Measurements from ENCODE around the gene ZNF195.
"Not testable (repeated sequence)": the region's sequence is repeated elsewhere in the genome, so short reads cannot be mapped to it uniquely, and the experiment has no call there.

The ZNF195 gene

DNA sequence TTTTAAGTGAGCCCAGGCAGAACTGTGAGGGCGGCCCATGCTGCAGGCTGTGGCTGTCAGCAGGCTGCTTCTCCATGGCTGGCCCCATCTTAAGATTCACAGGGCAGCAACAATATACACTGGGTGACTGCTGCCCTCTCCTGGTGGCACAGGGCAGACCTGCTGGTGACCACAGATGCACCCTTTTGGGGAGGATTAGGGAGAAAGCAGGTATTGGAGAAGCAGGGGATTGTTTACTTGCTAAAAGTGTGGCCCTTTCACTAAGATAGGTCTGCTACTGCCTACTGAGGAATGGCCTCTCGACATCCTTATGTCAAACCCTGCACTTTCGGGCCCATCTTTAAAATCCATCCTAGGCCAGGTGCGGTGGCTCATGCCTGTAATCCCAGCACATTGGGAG is 38.1 kb upstream of the ZNF195 start:
- H3K36me3 ChIP-seq (ENCODE audit: low read depth); DNase-seq (ENCODE audit: low spot score); H3K9me3 ChIP-seq (ENCODE audit: severe bottlenecking); H3K4me3 ChIP-seq (ENCODE audit: severe bottlenecking); H3K27ac ChIP-seq (ENCODE audit: poor library complexity, severe bottlenecking); H3K4me1 ChIP-seq (ENCODE audit: insufficient read depth, poor library complexity, severe bottlenecking); ATAC-seq (ENCODE audit: low read depth); H3K27me3 ChIP-seq (ENCODE audit: insufficient read depth, poor library complexity, severe bottlenecking): not testable (repeated sequence)
- TF ChIP-seq, protein P1, sequence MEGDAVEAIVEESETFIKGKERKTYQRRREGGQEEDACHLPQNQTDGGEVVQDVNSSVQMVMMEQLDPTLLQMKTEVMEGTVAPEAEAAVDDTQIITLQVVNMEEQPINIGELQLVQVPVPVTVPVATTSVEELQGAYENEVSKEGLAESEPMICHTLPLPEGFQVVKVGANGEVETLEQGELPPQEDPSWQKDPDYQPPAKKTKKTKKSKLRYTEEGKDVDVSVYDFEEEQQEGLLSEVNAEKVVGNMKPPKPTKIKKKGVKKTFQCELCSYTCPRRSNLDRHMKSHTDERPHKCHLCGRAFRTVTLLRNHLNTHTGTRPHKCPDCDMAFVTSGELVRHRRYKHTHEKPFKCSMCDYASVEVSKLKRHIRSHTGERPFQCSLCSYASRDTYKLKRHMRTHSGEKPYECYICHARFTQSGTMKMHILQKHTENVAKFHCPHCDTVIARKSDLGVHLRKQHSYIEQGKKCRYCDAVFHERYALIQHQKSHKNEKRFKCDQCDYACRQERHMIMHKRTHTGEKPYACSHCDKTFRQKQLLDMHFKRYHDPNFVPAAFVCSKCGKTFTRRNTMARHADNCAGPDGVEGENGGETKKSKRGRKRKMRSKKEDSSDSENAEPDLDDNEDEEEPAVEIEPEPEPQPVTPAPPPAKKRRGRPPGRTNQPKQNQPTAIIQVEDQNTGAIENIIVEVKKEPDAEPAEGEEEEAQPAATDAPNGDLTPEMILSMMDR (IDR thresholded peaks at IDR 0.05; ENCODE audit: poor library complexity, severe bottlenecking), result peak; percentile 56

DNA sequence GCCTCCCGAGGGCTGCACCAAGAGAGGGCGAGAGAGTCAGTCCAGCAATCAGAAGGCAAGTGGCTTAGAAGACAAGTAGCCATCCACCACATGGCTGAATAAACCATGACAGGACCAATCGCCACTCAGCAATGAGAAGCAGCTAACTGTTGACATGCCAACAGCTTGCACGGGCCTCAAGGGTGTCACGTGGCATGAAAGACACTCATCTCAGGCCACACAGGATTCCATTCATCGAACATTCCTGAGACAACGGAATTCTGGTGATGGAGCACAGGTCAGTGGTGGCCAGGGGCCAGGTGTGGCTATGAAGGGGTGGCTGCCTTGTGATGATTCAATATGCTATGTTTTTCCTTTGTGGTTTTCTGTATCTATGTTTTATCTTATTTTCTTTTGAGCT is 36.4 kb upstream of the ZNF195 start:
- not testable (repeated sequence) for H3K36me3 ChIP-seq (ENCODE audit: low read depth); H3K4me3 ChIP-seq (ENCODE audit: severe bottlenecking); H3K27ac ChIP-seq (ENCODE audit: poor library complexity, severe bottlenecking); H3K9me3 ChIP-seq (ENCODE audit: severe bottlenecking); H3K4me1 ChIP-seq (ENCODE audit: insufficient read depth, poor library complexity, severe bottlenecking); DNase-seq (ENCODE audit: low spot score); H3K27me3 ChIP-seq (ENCODE audit: insufficient read depth, poor library complexity, severe bottlenecking); ATAC-seq (ENCODE audit: low read depth)

DNA sequence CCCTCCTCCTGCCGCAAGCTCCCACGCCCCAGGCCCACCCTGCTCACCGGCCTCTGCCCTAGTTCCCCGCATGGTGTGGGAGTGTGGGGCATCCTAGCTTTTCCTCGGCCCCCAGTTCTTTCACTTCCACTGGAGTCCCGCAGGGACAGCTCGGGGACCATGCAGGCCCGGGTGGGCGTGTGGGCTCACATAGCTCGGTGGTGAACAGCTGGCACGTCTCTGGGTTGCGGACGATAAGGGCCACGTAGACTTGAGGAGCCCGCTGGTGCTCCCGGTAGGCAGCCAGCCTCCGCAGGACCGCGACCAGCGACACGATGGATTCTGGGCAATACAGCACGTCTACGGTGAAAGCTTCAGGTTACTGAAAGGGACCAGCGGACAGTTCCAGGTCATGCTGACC is 34.7 kb upstream of the ZNF195 start:
- not testable (repeated sequence) for H3K27me3 ChIP-seq (ENCODE audit: insufficient read depth, poor library complexity, severe bottlenecking); H3K4me1 ChIP-seq (ENCODE audit: insufficient read depth, poor library complexity, severe bottlenecking); H3K36me3 ChIP-seq (ENCODE audit: low read depth); H3K4me3 ChIP-seq (ENCODE audit: severe bottlenecking); ATAC-seq (ENCODE audit: low read depth); H3K27ac ChIP-seq (ENCODE audit: poor library complexity, severe bottlenecking); DNase-seq (ENCODE audit: low spot score); H3K9me3 ChIP-seq (ENCODE audit: severe bottlenecking)

DNA sequence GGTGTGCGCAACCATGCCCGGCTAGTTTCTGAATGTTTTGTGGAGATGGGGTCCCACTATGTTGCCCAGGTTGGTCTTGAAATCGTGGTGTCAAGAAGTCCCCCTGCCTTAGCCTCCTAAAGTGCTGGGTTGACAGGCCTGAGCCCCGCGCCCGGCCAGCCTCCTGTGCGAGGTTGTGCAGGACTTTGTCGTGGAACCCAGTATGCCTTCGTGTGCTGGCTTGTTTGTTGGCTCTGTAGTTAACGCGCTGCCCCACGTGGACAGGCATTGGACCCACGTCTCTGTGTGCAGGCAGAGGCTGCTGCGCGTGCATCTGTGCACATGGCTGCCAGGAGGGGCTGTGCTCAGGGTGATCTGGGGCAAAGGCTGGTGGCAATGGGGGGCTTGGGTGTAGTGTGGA is 33.9 kb upstream of the ZNF195 start:
- Histone ChIP-seq H3K36me3 (ENCODE audit: low read depth) (no peaks in the 10 kb centered on the region), H3K4me3 (ENCODE audit: severe bottlenecking) (no peak overlapping the region), H3K4me1 (ENCODE audit: insufficient read depth, poor library complexity, severe bottlenecking) (no peaks in the 10 kb centered on the region), H3K9me3 (ENCODE audit: severe bottlenecking) (no peaks in the 10 kb centered on the region), H3K27ac (ENCODE audit: poor library complexity, severe bottlenecking) (no peak overlapping the region), H3K27me3 (ENCODE audit: insufficient read depth, poor library complexity, severe bottlenecking) (no peaks in the 10 kb centered on the region)
- DNase-seq (ENCODE audit: low spot score), result no peak
- TF ChIP-seq, protein P1 (IDR thresholded peaks at IDR 0.05; ENCODE audit: poor library complexity, severe bottlenecking), result no peak
- no peak for ATAC-seq (ENCODE audit: low read depth)

DNA sequence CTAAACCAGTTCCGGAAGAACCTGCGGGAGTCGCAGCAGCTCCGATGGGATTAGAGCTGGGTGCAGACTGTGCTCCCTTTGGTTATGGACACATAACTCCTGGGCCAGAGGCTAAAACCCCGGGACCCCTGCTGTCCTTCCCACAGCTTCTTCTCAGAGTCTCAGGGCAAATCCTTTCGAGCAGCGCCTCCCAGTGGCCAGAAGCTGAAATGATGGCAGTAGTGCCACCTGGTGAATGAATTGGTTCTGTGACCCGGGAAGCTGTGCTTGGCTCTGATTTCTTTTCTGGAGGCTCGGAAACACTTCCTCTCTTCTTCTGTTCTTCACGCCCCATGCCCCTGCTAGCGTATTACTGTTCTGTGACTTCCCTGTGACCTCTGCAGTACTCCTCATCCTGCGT is 29.8 kb upstream of the ZNF195 start:
- H3K27ac ChIP-seq (ENCODE audit: poor library complexity, severe bottlenecking); H3K36me3 ChIP-seq (ENCODE audit: low read depth); ATAC-seq (ENCODE audit: low read depth); H3K9me3 ChIP-seq (ENCODE audit: severe bottlenecking); DNase-seq (ENCODE audit: low spot score); H3K27me3 ChIP-seq (ENCODE audit: insufficient read depth, poor library complexity, severe bottlenecking); H3K4me3 ChIP-seq (ENCODE audit: severe bottlenecking); H3K4me1 ChIP-seq (ENCODE audit: insufficient read depth, poor library complexity, severe bottlenecking): not testable (repeated sequence)
- TF ChIP-seq, protein P1 (IDR thresholded peaks at IDR 0.05; ENCODE audit: poor library complexity, severe bottlenecking), result peak; percentile 66

DNA sequence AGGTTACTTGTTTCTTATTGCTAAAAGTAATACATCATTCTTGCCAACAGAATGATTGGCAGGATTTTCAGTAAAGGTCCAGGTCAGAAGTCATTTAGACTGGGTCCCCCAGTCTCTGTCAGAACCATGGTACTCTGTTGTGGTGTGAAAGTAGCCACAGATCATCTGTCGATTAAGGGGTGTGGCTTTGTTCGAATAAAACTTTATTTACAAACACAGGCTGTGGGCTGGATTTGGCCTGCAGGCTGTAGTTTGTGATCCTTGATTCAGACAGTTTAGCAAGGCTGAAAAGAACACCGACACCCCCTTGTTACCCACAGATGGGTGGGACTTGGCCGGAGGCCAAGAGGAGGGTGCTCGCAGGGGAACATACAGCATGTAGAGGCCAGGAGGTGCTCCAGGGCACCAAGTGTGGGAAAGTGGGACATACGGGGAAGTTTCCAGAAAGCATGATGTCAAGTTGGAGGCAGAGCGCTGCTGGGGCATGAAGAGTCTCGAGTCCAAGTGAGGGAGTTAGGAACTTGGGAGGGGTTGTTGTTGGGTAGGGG is 29.2 kb upstream of the ZNF195 start:
- not testable (repeated sequence) for H3K27ac ChIP-seq (ENCODE audit: poor library complexity, severe bottlenecking); H3K36me3 ChIP-seq (ENCODE audit: low read depth); H3K27me3 ChIP-seq (ENCODE audit: insufficient read depth, poor library complexity, severe bottlenecking); ATAC-seq (ENCODE audit: low read depth); DNase-seq (ENCODE audit: low spot score); H3K9me3 ChIP-seq (ENCODE audit: severe bottlenecking); H3K4me1 ChIP-seq (ENCODE audit: insufficient read depth, poor library complexity, severe bottlenecking); H3K4me3 ChIP-seq (ENCODE audit: severe bottlenecking)

DNA sequence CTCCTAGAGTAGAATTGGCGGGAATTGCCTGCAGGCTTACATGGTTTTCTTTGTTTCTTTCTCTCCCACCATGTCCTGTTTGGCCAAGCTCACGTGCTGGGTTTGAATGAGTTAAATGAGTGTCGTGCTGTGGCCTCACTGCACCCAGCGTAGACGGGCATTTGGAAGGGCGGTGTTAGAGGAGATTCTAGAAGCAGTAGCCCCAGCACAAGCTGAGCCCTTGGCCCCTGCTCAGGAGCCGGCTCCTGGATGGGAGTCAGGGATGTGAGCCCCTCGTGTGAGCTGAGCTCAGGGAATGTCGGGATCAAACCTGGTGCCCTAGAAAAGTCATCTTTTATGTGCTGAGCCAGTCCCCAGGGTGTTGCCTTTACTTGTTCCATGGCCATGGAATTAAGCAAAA is 28.0 kb upstream of the ZNF195 start:
- not testable (repeated sequence) for DNase-seq (ENCODE audit: low spot score); H3K4me1 ChIP-seq (ENCODE audit: insufficient read depth, poor library complexity, severe bottlenecking); H3K36me3 ChIP-seq (ENCODE audit: low read depth); H3K27me3 ChIP-seq (ENCODE audit: insufficient read depth, poor library complexity, severe bottlenecking); H3K27ac ChIP-seq (ENCODE audit: poor library complexity, severe bottlenecking); H3K4me3 ChIP-seq (ENCODE audit: severe bottlenecking); ATAC-seq (ENCODE audit: low read depth); H3K9me3 ChIP-seq (ENCODE audit: severe bottlenecking)

DNA sequence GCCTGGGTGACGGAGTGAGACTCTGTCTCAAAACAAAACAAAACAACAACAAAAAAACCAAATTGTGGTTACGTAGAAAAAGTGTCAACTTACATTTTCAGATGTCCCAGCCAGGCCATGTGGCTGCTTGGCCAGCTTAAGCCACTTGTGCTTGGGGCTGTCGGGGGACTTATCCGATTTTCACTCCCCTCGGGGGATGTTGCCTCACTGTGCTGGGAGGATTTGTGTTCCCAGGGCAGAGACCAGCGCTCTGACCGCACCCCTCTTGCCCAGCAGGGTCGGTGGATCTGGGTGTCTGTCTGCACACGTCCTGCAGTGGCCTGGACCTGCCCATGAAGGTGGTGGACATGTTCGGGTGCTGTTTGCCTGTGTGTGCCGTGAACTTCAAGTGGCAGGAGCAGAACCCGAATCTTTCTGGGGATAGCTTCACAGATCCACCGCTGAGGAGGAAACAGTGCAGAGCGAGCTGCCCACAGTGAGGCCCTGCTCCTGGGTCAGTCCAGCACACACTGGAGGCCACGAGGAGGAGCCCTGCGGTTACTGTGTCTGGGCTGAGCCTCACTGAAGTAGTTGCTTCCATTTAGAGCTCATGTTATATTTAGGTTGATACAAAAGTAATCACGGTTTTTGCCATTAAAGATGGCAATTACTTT is 27.4 kb upstream of the ZNF195 start:
- H3K36me3 ChIP-seq (ENCODE audit: low read depth); H3K9me3 ChIP-seq (ENCODE audit: severe bottlenecking); H3K4me3 ChIP-seq (ENCODE audit: severe bottlenecking); H3K4me1 ChIP-seq (ENCODE audit: insufficient read depth, poor library complexity, severe bottlenecking); ATAC-seq (ENCODE audit: low read depth); H3K27ac ChIP-seq (ENCODE audit: poor library complexity, severe bottlenecking); DNase-seq (ENCODE audit: low spot score); H3K27me3 ChIP-seq (ENCODE audit: insufficient read depth, poor library complexity, severe bottlenecking): not testable (repeated sequence)
